ENCODE data around the gene TRPM3. TPM values are rescaled to one million over a fixed set of nuclear protein-coding genes. Genes with fewer than 3 reads are reported as not detected.

TRPM3 gene
- total RNA-seq, 6 experiments from 2014 or later: 0.02 TPM; not detected in 5

- Mint-ChIP-seq H3K27me3 (ENCODE audit: insufficient read depth) (peaks cover 6% of the 10 kb centered on the region; the same call in 1 of the 2 replicates), H3K4me3 (no peak overlapping the region), H3K9me3 (no peaks in the 10 kb centered on the region), H3K27ac (0 out of 2 replicates have a peak overlapping the region, but pooled peaks have one; percentile 17), H3K36me3 (ENCODE audit: low read depth) (no peaks in the 10 kb centered on the region), H3K4me1 (ENCODE audit: low read depth) (peaks cover 40% of the 10 kb centered on the region)
- TF ChIP-seq CTCF (IDR thresholded peaks at IDR 0.05): no peak
- DNase-seq: no peak
Observed at GRCh38 chr9:70488098-70488792, 633.2 kb downstream of the TRPM3 start.

- H3K27me3 Mint-ChIP-seq (ENCODE audit: insufficient read depth): no peaks in the 10 kb centered on the region
- TF ChIP-seq CTCF (IDR thresholded peaks at IDR 0.05): no peak
- no peak for DNase-seq
- H3K4me3 Mint-ChIP-seq: no peak overlapping the region
- no peaks in the 10 kb centered on the region for H3K36me3 Mint-ChIP-seq (ENCODE audit: low read depth)
- no peaks in the 10 kb centered on the region for H3K9me3 Mint-ChIP-seq
- H3K27ac Mint-ChIP-seq: no peak overlapping the region; the same call in 1 of the 2 replicates
- H3K4me1 Mint-ChIP-seq (ENCODE audit: low read depth): peaks cover 47% of the 10 kb centered on the region
Observed at GRCh38 chr9:70486127-70486526, 635.3 kb downstream of the TRPM3 start.

- no peak for TF ChIP-seq CTCF (IDR thresholded peaks at IDR 0.05)
Observed at GRCh38 chr9:70485273-70485858, 636.1 kb downstream of the TRPM3 start.

GRCh38 chr9:70484232-70485130, 636.9 kb downstream of the TRPM3 start:
- Mint-ChIP-seq H3K9me3 (no peaks in the 10 kb centered on the region), H3K4me3 (no peak overlapping the region), H3K27me3 (ENCODE audit: insufficient read depth) (no peaks in the 10 kb centered on the region), H3K4me1 (ENCODE audit: low read depth) (peaks cover 60% of the 10 kb centered on the region), H3K36me3 (ENCODE audit: low read depth) (no peaks in the 10 kb centered on the region), H3K27ac (peak overlapping the region; percentile 34; the same call in 1 of the 2 replicates)
- TF ChIP-seq CTCF (IDR thresholded peaks at IDR 0.05): peak; percentile 91
- DNase-seq: peak; percentile 61

More at GRCh38 chr9:70485273-70485858, 636.1 kb downstream of the TRPM3 start:
- H3K36me3 Mint-ChIP-seq (ENCODE audit: low read depth): no peaks in the 10 kb centered on the region
- DNase-seq: no peak
- no peak overlapping the region for H3K27ac Mint-ChIP-seq
- peaks cover 54% of the 10 kb centered on the region for H3K4me1 Mint-ChIP-seq (ENCODE audit: low read depth)
- no peaks in the 10 kb centered on the region for H3K9me3 Mint-ChIP-seq
- H3K27me3 Mint-ChIP-seq (ENCODE audit: insufficient read depth): no peaks in the 10 kb centered on the region
- no peak overlapping the region for H3K4me3 Mint-ChIP-seq

GRCh38 chr9:70481471-70481870, 640.0 kb downstream of the TRPM3 start:
- Mint-ChIP-seq H3K36me3 (ENCODE audit: low read depth) (no peaks in the 10 kb centered on the region), H3K4me1 (ENCODE audit: low read depth) (peaks cover 53% of the 10 kb centered on the region), H3K27me3 (ENCODE audit: insufficient read depth) (no peaks in the 10 kb centered on the region), H3K27ac (peak overlapping the region; percentile 76; the same call in 1 of the 2 replicates), H3K4me3 (peak overlapping the region; percentile 67; the same call in 1 of the 2 replicates), H3K9me3 (no peaks in the 10 kb centered on the region)
- no peak for DNase-seq
- no peak for TF ChIP-seq CTCF (IDR thresholded peaks at IDR 0.05)

Data from HFFc6 (cell line).